GM12878 (cell line): ENCODE measurements around the gene WWTR1. TPM values are rescaled to one million over a fixed set of nuclear protein-coding genes. Genes with fewer than 3 reads are reported as not detected.

Experiments
- ATAC-seq: fragments of 200-7000 bp; cut with Tn5 transposase; 3 replicates; pipeline ENCODE4 v1.9.1; 2020; ENCODE audit warnings: mild to moderate bottlenecking, moderate library complexity
- BruUV-seq: library from RNA; stranded (reverse); fragments of 400-500 nt; replicated peaks from 2 replicates; lab custom pipeline; 2021; lab: Mats Ljungman, UMichigan
- CTCF ChIA-PET: fragments of 300-600 bp; sonication (Branson Sonifier 250); formaldehyde crosslinking; extraction: SDS; loops from one replicate; lab custom pipeline; 2021; ENCODE audit warnings: inconsistent platforms; lab: Yijun Ruan, JAX
- POLR2A ChIA-PET: fragments of 350-600 bp; formaldehyde crosslinking; extraction: SDS; loops from one replicate; lab custom pipeline; 2021; ENCODE audit warnings: inconsistent platforms; lab: Charles Lee
- RAD21 ChIA-PET: fragments of 300-600 bp; sonication (Branson Sonifier 250); formaldehyde crosslinking; loops from one replicate; lab custom pipeline; 2023; ENCODE audit warnings: antibody characterized with exemption; ENCODE audit not compliant: unreplicated experiment; lab: Charles Lee
- SMC1A ChIA-PET: fragments of 300-600 bp; sonication (Branson Sonifier 250); formaldehyde crosslinking; loops from one replicate; lab custom pipeline; 2023; ENCODE audit not compliant: unreplicated experiment, uncharacterized antibody; lab: Charles Lee
- DNase-seq: peaks from one replicate; pipeline ENCODE4 v3.0.0-alpha.2; 2011; ENCODE audit warnings: low read depth, low spot score
- FAIRE-seq: peaks from 3 replicates; lab custom pipeline; 2011; peaks lifted over from hg19 to GRCh38; lab: Jason Lieb, UNC
- H2AFZ ChIP-seq: 2 replicates; pipeline ENCODE4 v1.6.0; 2011; ENCODE audit warnings: low read depth, low read length, control low read depth; ENCODE audit not compliant: control insufficient read depth
- H3K27ac ChIP-seq: 2 replicates; pipeline ENCODE4 v1.5.1; 2011; ENCODE audit warnings: control low read depth; ENCODE audit not compliant: control insufficient read depth, insufficient read depth
- H3K27me3 ChIP-seq, 2 experiments: replicated peaks in 1 of 2; 2 replicates each; pipeline versions ENCODE4 v1.6.0 to v1.6.1; 2011; ENCODE audit warnings: low read length in 1 of 2; ENCODE audit not compliant: control insufficient read depth in 2 of 2, insufficient read depth in 2 of 2
- H3K36me3 ChIP-seq, 2 experiments: 2 replicates each; pipeline ENCODE4 v1.5.1; 2011; ENCODE audit warnings: low read length in 1 of 2; ENCODE audit not compliant: control insufficient read depth in 2 of 2, insufficient read depth in 2 of 2
- H3K4me1 ChIP-seq: 2 replicates; pipeline ENCODE4 v1.6.1; 2011; ENCODE audit warnings: mild to moderate bottlenecking, low read length, moderate library complexity, mixed read lengths; ENCODE audit not compliant: control insufficient read depth, insufficient read depth
- H3K4me2 ChIP-seq: 2 replicates; pipeline ENCODE4 v1.6.0; 2011; ENCODE audit warnings: control low read depth; ENCODE audit not compliant: control insufficient read depth, insufficient read depth
- H3K4me3 ChIP-seq: fragments of 200-600 bp; sonication (generic); 2 replicates; pipeline ENCODE4 v1.5.1; 2016
- H3K79me2 ChIP-seq: 2 replicates; pipeline ENCODE4 v1.6.0; 2011; ENCODE audit warnings: low read length; ENCODE audit not compliant: control insufficient read depth, insufficient read depth
- H3K9ac ChIP-seq: 2 replicates; pipeline ENCODE4 v1.8.0; 2011; ENCODE audit warnings: low read length, control low read depth, mixed read lengths; ENCODE audit not compliant: control insufficient read depth, insufficient read depth
- H3K9me3 ChIP-seq: replicated peaks from 3 replicates; pipeline ENCODE4 v1.5.1; 2011; ENCODE audit warnings: mild to moderate bottlenecking, low read length; ENCODE audit not compliant: control insufficient read depth, insufficient read depth
- H4K20me1 ChIP-seq: 2 replicates; pipeline ENCODE4 v1.6.0; 2011; ENCODE audit not compliant: control insufficient read depth, insufficient read depth
- CHD4 ChIP-seq: fragments of 200-600 bp; sonication (generic); IDR thresholded peaks from 2 replicates; pipeline ENCODE4 v1.6.1; 2016; ENCODE audit warnings: mild to moderate bottlenecking
- HDAC6 ChIP-seq: fragments of 200-600 bp; sonication (generic); IDR thresholded peaks from one replicate; pipeline ENCODE4 v1.8.0; 2017; ENCODE audit warnings: antibody characterized with exemption; ENCODE audit not compliant: unreplicated experiment
- MEF2B ChIP-seq: fragments of 450-650 bp; IDR thresholded peaks from 2 replicates; pipeline ENCODE4 v1.6.1; 2018; ENCODE audit warnings: mild to moderate bottlenecking, moderate library complexity; ENCODE audit not compliant: partially characterized antibody, poor library complexity, severe bottlenecking
- PBX3 ChIP-seq: IDR thresholded peaks from 2 replicates; pipeline ENCODE4 v1.6.1; 2011; ENCODE audit warnings: mild to moderate bottlenecking, low read depth, low read length, moderate library complexity; ENCODE audit not compliant: insufficient replicate concordance
- RAD51 ChIP-seq: fragments of 450-650 bp; IDR thresholded peaks from 2 replicates; pipeline ENCODE4 v1.6.1; 2016; ENCODE audit warnings: moderate library complexity, mild to moderate bottlenecking, inconsistent platforms
- SMARCA5 ChIP-seq: fragments of 450-650 bp; IDR thresholded peaks from 2 replicates; pipeline ENCODE4 v1.6.1; 2017; ENCODE audit warnings: mild to moderate bottlenecking
- ZNF687 ChIP-seq: fragments of 450-650 bp; IDR thresholded peaks from 2 replicates; pipeline ENCODE4 v1.6.1; 2017; ENCODE audit warnings: mild to moderate bottlenecking, moderate library complexity
- ZSCAN29 ChIP-seq: fragments of 450-650 bp; IDR thresholded peaks from 2 replicates; pipeline ENCODE4 v1.6.1; 2017; ENCODE audit warnings: mild to moderate bottlenecking, moderate library complexity
- WGBS: methylation state at CpG from one replicate; pipeline ENCODE4 v1.1.6; 2016; ENCODE audit warnings: low lambda C conversion rate; ENCODE audit not compliant: insufficient replicate concordance, insufficient coverage; ENCODE audit errors: missing lambda C conversion rate; 5-methylcytosine and 5-hydroxymethylcytosine counted together
- in situ Hi-C: fragments of 300-500 bp; cut with MboI; formaldehyde crosslinking; loops from 9 replicates; pipeline ENCODE4 v1.14.3; 2018; ENCODE audit warnings: mixed read lengths
- intact Hi-C: fragments of 100-400 bp; cut with micrococcal nuclease; formaldehyde crosslinking; loops from one replicate; pipeline ENCODE4 v1.14.2; 2022; ENCODE audit not compliant: unreplicated experiment
- polyA plus RNA-seq, 11 experiments: library from polyadenylated mRNA; depleted of rRNA in 4 of 11; unstranded in 6 of 11; stranded (reverse) in 5 of 11; fragments of >200 nt; fragmentation: Nextera tagmentation in 4 of 11; fragmentation: Illumina TruSeq in 1 of 11; extraction: Ambion mirVana in 4 of 11; extraction: Trizol in 1 of 11; gene quantifications; 1 replicate in 1 of 11; 2 replicates in 10 of 11; pipeline versions ENCODE4 v1.2.1 to v1.2.3, GENCODE V29; 2011 to 2016; ENCODE audit warnings: inconsistent platforms in 2 of 11, missing spikeins in 2 of 11, low read depth in 1 of 11
- total RNA-seq, 4 experiments: library from RNA; depleted of rRNA in 3 of 4; stranded (reverse); fragments of >200 nt in 3 of 4; fragmentation: Illumina TruSeq in 1 of 4; extraction: Trizol in 1 of 4; gene quantifications; 2 replicates each; pipeline versions ENCODE4 v1.2.1 to v1.2.3, GENCODE V29; 2013 to 2021
- TF ChIP-seq, protein P1 (sequence below): IDR thresholded peaks from 2 replicates; pipeline ENCODE4 v1.6.1; 2012; ENCODE audit warnings: low read depth, low read length, improper control_type of control experiment
- TF ChIP-seq, protein P2 (sequence below): fragments of 150-350 bp; IDR thresholded peaks from 2 replicates; pipeline ENCODE4 v1.6.1; 2016; ENCODE audit warnings: low read depth, low read length
- TF ChIP-seq, protein P3 (sequence below): IDR thresholded peaks from 2 replicates; pipeline ENCODE4 v1.6.1; 2011; ENCODE audit warnings: low read depth, mild to moderate bottlenecking, low read length, moderate library complexity, borderline replicate concordance; ENCODE audit errors: extremely low read depth

Gene WWTR1
- total and polyA plus RNA-seq, 10 of the 15 experiments (the other 5 are each of a cell fraction or from before 2014, with no cell fraction given), result 2.5 to 18.5 (median 5.8) TPM

- DNase-seq (no peak), FAIRE-seq (peak; percentile 82), ATAC-seq (peak; percentile 78)
- peak overlapping the region; percentile 84 for H2AFZ ChIP-seq
- ChIA-PET SMC1A (interaction anchor here (0.6 to 6.9 kb wide), 28 partner anchors 9 to 444 kb away, joined by 3 to 90 read pairs (median 6); partner anchors contain the start of genes COMMD2 and WWTR1), RAD21 (interaction anchor here (0.8 to 5.6 kb wide), 11 partner anchors 13 to 234 kb away, joined by 3 to 77 read pairs (median 21); partner anchors contain the start of genes COMMD2 and WWTR1), CTCF (interaction anchor here (0.6 to 6.9 kb wide), 17 partner anchors 8 to 401 kb away, joined by 3 to 150 read pairs (median 11); partner anchors contain the start of genes COMMD2 and WWTR1), POLR2A (interaction anchor here (0.6 to 1.8 kb wide), 8 partner anchors 20 to 577 kb away, joined by 3 to 5 read pairs (median 3); no protein-coding TSS in a partner anchor)
- H3K27ac ChIP-seq, result peak overlapping the region; percentile 70
- no peaks in the 10 kb centered on the region; a peak in 1 of 4 replicates for H3K36me3 ChIP-seq
- no TSS peak for BruUV-seq
- H3K79me2 ChIP-seq, result no peaks in the 10 kb centered on the region
- peaks cover 12% of the 10 kb centered on the region for H3K4me1 ChIP-seq
- peak overlapping the region; percentile 88 for H3K4me2 ChIP-seq
- H3K9me3 ChIP-seq, result no peaks in the 10 kb centered on the region
- in situ Hi-C loops (no loop called here), intact Hi-C loops (loop anchor here (1.0 kb wide), 2 partner anchors 185 to 220 kb away; partner anchors contain the start of gene COMMD2)
- 19% methylated on average over 8 of the region's 8 CpGs for WGBS
- H4K20me1 ChIP-seq, result no peaks in the 10 kb centered on the region
- H3K9ac ChIP-seq, result no peak overlapping the region
- H3K27me3 ChIP-seq, result no peaks in the 10 kb centered on the region
- H3K4me3 ChIP-seq, result peak overlapping the region; percentile 62
- 0 out of 2 replicates have a peak, but pooled peaks have one; percentile 16 for TF ChIP-seq RAD51
- no peak for TF ChIP-seq CHD4
- TF ChIP-seq, protein P1, sequence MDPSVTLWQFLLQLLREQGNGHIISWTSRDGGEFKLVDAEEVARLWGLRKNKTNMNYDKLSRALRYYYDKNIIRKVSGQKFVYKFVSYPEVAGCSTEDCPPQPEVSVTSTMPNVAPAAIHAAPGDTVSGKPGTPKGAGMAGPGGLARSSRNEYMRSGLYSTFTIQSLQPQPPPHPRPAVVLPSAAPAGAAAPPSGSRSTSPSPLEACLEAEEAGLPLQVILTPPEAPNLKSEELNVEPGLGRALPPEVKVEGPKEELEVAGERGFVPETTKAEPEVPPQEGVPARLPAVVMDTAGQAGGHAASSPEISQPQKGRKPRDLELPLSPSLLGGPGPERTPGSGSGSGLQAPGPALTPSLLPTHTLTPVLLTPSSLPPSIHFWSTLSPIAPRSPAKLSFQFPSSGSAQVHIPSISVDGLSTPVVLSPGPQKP, result no peak
- TF ChIP-seq ZNF687, result peak; percentile 34; the same call in 1 of the 2 replicates
- TF ChIP-seq MEF2B, result peak; percentile 29
- no peak for TF ChIP-seq ZSCAN29
- TF ChIP-seq, protein P2, sequence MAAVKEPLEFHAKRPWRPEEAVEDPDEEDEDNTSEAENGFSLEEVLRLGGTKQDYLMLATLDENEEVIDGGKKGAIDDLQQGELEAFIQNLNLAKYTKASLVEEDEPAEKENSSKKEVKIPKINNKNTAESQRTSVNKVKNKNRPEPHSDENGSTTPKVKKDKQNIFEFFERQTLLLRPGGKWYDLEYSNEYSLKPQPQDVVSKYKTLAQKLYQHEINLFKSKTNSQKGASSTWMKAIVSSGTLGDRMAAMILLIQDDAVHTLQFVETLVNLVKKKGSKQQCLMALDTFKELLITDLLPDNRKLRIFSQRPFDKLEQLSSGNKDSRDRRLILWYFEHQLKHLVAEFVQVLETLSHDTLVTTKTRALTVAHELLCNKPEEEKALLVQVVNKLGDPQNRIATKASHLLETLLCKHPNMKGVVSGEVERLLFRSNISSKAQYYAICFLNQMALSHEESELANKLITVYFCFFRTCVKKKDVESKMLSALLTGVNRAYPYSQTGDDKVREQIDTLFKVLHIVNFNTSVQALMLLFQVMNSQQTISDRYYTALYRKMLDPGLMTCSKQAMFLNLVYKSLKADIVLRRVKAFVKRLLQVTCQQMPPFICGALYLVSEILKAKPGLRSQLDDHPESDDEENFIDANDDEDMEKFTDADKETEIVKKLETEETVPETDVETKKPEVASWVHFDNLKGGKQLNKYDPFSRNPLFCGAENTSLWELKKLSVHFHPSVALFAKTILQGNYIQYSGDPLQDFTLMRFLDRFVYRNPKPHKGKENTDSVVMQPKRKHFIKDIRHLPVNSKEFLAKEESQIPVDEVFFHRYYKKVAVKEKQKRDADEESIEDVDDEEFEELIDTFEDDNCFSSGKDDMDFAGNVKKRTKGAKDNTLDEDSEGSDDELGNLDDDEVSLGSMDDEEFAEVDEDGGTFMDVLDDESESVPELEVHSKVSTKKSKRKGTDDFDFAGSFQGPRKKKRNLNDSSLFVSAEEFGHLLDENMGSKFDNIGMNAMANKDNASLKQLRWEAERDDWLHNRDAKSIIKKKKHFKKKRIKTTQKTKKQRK, result no peak
- no peak for TF ChIP-seq HDAC6
- TF ChIP-seq PBX3, result no peak
- TF ChIP-seq, protein P3, sequence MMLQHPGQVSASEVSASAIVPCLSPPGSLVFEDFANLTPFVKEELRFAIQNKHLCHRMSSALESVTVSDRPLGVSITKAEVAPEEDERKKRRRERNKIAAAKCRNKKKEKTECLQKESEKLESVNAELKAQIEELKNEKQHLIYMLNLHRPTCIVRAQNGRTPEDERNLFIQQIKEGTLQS, result no peak
- 0 out of 2 replicates have a peak, but pooled peaks have one; percentile 29 for TF ChIP-seq SMARCA5
These were observed 125.2 kb downstream of the WWTR1 start for GRCh38 chr3:149532489-149533180.
